Nephron (organoid): Measurements from ENCODE around the gene TPRN.

ENCODE experiments used
- H3K27ac Mint-ChIP-seq, 3 experiments: 2 replicates each; pipeline ENCODE4 v1.8.0; 2020; ENCODE audit warnings: mixed read lengths in 3 of 3, mild to moderate bottlenecking in 2 of 3, moderate library complexity in 1 of 3
- H3K27me3 Mint-ChIP-seq: 2 replicates; pipeline ENCODE4 v1.8.0; 2021; ENCODE audit warnings: low read depth, mild to moderate bottlenecking, moderate library complexity, mixed read lengths
- H3K36me3 Mint-ChIP-seq: 2 replicates; pipeline ENCODE4 v1.8.0; 2020; ENCODE audit warnings: low read depth, mixed read lengths
- H3K4me1 Mint-ChIP-seq: 2 replicates; pipeline ENCODE4 v1.8.0; 2020; ENCODE audit warnings: mixed read lengths
- H3K4me3 Mint-ChIP-seq, 3 experiments: 2 replicates each; pipeline ENCODE4 v1.8.0; 2020; ENCODE audit warnings: mild to moderate bottlenecking in 3 of 3, mixed read lengths in 3 of 3, moderate library complexity in 2 of 3
- H3K9me3 Mint-ChIP-seq: 2 replicates; pipeline ENCODE4 v1.8.0; 2020; ENCODE audit warnings: mixed read lengths
- TF ChIP-seq, protein P1 (sequence below), 3 experiments: fragments of 200-600 bp; sonication (generic); IDR thresholded peaks; one replicate each; pipeline ENCODE4 v1.5.0; 2021; ENCODE audit warnings: antibody characterized with exemption in 3 of 3; ENCODE audit not compliant: unreplicated experiment in 3 of 3

TPRN gene

GRCh38 chr9:137147793-137148160, 52.8 kb downstream of the TPRN start:
- H3K9me3 Mint-ChIP-seq = no peaks in the 10 kb centered on the region
- H3K27me3 Mint-ChIP-seq = peaks cover 62% of the 10 kb centered on the region
- H3K27ac Mint-ChIP-seq = no peak overlapping the region
- no peaks in the 10 kb centered on the region for H3K4me1 Mint-ChIP-seq
- no peak overlapping the region for H3K4me3 Mint-ChIP-seq
- TF ChIP-seq, protein P1, sequence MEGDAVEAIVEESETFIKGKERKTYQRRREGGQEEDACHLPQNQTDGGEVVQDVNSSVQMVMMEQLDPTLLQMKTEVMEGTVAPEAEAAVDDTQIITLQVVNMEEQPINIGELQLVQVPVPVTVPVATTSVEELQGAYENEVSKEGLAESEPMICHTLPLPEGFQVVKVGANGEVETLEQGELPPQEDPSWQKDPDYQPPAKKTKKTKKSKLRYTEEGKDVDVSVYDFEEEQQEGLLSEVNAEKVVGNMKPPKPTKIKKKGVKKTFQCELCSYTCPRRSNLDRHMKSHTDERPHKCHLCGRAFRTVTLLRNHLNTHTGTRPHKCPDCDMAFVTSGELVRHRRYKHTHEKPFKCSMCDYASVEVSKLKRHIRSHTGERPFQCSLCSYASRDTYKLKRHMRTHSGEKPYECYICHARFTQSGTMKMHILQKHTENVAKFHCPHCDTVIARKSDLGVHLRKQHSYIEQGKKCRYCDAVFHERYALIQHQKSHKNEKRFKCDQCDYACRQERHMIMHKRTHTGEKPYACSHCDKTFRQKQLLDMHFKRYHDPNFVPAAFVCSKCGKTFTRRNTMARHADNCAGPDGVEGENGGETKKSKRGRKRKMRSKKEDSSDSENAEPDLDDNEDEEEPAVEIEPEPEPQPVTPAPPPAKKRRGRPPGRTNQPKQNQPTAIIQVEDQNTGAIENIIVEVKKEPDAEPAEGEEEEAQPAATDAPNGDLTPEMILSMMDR (IDR thresholded peaks at IDR 0.05; ENCODE audit: unreplicated experiment in 3 of 3) = no peak
- no peaks in the 10 kb centered on the region for H3K36me3 Mint-ChIP-seq

- Mint-ChIP-seq H3K9me3 (no peaks in the 10 kb centered on the region), H3K27me3 (peaks cover 66% of the 10 kb centered on the region), H3K36me3 (no peaks in the 10 kb centered on the region), H3K27ac (no peak overlapping the region), H3K4me1 (no peaks in the 10 kb centered on the region), H3K4me3 (no peak overlapping the region)
- TF ChIP-seq, protein P1 (IDR thresholded peaks at IDR 0.05; ENCODE audit: unreplicated experiment in 3 of 3) = no peak
Observed at GRCh38 chr9:137147091-137147792, 53.3 kb downstream of the TPRN start.

- no peak overlapping the region for H3K4me3 Mint-ChIP-seq
- H3K36me3 Mint-ChIP-seq = no peaks in the 10 kb centered on the region
- H3K27me3 Mint-ChIP-seq = peaks cover 66% of the 10 kb centered on the region
- H3K27ac Mint-ChIP-seq = no peak overlapping the region
- H3K4me1 Mint-ChIP-seq = no peaks in the 10 kb centered on the region
- H3K9me3 Mint-ChIP-seq = no peaks in the 10 kb centered on the region
- TF ChIP-seq, protein P1 (IDR thresholded peaks at IDR 0.05; ENCODE audit: unreplicated experiment in 3 of 3) = no peak
Observed at GRCh38 chr9:137146527-137146918, 54.0 kb downstream of the TPRN start.

DNA sequence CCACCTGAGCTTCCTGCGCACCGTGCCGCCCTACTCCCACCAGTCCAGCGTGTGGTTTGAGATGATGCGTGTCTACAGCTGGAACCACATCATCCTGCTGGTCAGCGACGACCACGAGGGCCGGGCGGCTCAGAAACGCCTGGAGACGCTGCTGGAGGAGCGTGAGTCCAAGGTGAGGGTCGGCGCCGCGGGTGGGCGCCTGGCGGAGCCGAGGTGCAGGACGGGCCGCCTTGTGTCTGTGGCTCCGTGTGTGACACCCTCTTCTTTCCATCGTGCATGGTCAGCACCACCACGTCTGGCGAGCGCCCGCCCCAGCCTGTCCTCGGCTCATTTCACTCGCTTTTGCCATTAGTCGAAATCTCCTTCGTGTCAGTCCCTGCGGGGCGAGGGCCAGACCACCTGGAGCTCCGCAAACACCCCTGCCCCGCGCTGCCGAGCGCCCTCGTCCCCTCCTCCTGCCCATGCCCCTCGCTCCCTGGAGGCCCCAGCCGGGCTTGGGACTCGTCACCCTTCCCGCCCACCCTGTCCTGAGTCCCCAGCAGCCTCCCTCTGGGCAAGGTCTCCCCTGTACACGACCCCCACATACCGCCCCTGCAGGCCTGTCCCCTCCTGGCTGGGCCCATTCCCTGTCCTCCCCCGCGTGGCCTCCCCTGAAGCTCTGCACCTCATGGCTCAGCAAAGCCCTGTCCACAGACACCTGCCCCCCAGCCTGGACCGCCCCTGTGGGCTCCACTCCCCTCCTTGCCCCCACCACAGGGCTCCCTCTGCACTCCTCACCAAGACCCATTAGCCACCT, 54.6 kb downstream of the TPRN start:
- no peak overlapping the region for H3K27ac Mint-ChIP-seq
- TF ChIP-seq, protein P1 (IDR thresholded peaks at IDR 0.05; ENCODE audit: unreplicated experiment in 3 of 3) = no peak
- no peaks in the 10 kb centered on the region for H3K36me3 Mint-ChIP-seq
- peaks cover 68% of the 10 kb centered on the region for H3K27me3 Mint-ChIP-seq
- H3K4me1 Mint-ChIP-seq = no peaks in the 10 kb centered on the region
- H3K9me3 Mint-ChIP-seq = no peaks in the 10 kb centered on the region
- no peak overlapping the region for H3K4me3 Mint-ChIP-seq

- H3K4me3 Mint-ChIP-seq = no peak overlapping the region
- TF ChIP-seq, protein P1 (IDR thresholded peaks at IDR 0.05; ENCODE audit: unreplicated experiment in 3 of 3) = no peak
- no peaks in the 10 kb centered on the region for H3K36me3 Mint-ChIP-seq
- H3K27me3 Mint-ChIP-seq = peaks cover 71% of the 10 kb centered on the region
- peaks cover 2% of the 10 kb centered on the region for H3K9me3 Mint-ChIP-seq
- no peaks in the 10 kb centered on the region for H3K4me1 Mint-ChIP-seq
- H3K27ac Mint-ChIP-seq = no peak overlapping the region
Observed at GRCh38 chr9:137143459-137143858, 57.1 kb downstream of the TPRN start.
